Mammary epithelial cell (primary cell): ENCODE results near the gene RASGEF1C.
"Not testable (repeated sequence)": the region's sequence is repeated elsewhere in the genome, so short reads cannot be mapped to it uniquely, and the experiment has no call there.

Experiments used
- CTCF ChIP-seq, 2 donors: IDR thresholded peaks in 1 of 2; conservative IDR thresholded peaks in 1 of 2; 2 replicates each; pipeline ENCODE4 v1.5.1; 2011 to 2012; ENCODE audit warnings: inconsistent platforms in 2 of 2, low read length in 2 of 2, mild to moderate bottlenecking in 2 of 2, control low read depth in 1 of 2, low read depth in 1 of 2; ENCODE audit not compliant: insufficient read depth in 1 of 2; ENCODE audit errors: extremely low read depth in 1 of 2
- EZH2 ChIP-seq: IDR thresholded peaks from 2 replicates; pipeline ENCODE4 v1.6.1; 2012; ENCODE audit warnings: low read length, inconsistent platforms, borderline replicate concordance

- TF ChIP-seq CTCF (conservative IDR thresholded peaks at IDR 0.05 in 1 of 2, IDR thresholded peaks at IDR 0.05 in 1 of 2; ENCODE audit: extremely low read depth in 1 of 2, insufficient read depth in 1 of 2, low read depth in 1 of 2, low read length in 2 of 2); EZH2: not testable (repeated sequence)
Measured at GRCh38 chr5:180124662-180125061, 84.3 kb downstream of the RASGEF1C start.
